NCI-H82 treated with DMSO at 0.1 percent for 48 hours (cell line): ENCODE results near the gene FKBP14.
"Not testable (repeated sequence)": the region's sequence is repeated elsewhere in the genome, so short reads cannot be mapped to it uniquely, and the experiment has no call there.

Experiments
- DNase-seq: peaks from one replicate; lab custom pipeline; 2025; ENCODE audit not compliant: unreplicated experiment; lab: John Stamatoyannopoulos, UW

FKBP14 gene, protein sequence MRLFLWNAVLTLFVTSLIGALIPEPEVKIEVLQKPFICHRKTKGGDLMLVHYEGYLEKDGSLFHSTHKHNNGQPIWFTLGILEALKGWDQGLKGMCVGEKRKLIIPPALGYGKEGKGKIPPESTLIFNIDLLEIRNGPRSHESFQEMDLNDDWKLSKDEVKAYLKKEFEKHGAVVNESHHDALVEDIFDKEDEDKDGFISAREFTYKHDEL

DNA sequence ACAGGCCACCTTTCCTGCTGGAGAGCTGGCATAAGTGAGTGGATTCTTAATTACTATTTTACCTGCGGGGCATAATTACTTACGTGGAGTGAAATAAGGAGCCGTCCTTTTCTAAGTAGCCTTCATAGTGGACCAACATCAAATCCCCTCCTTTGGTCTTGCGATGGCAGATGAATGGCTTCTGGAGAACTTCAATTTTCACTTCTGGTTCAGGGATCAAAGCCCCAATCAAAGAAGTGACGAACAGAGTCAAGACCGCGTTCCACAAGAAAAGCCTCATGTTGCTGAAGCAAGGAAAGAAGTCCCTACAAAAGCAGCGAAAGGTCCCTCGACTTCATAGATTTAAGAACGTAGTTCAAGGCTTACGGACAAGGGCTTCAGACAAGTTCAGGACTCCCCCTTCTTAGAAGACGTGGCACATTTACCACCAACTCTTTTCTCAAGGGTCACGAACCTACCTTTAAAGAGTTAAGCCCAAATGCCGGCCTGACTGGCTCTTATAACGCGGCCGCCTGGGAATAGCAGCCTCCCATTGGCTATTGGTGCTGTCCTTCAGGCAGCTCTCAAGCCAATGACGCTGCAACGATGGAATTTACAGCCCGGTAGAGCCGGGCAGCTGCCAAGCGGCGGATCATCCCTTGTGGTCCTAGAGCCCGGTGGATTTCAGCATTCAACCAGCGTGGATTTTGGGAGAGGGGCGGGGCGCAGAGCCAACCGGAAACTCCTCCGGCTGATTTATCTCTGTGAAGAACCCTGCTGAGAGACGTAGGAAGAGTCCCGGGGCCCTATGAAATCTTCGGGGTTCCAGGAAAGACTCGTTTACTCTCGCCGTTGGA lies at the start of gene FKBP14:
FKBP14 (minus strand) TSS at position 474 of the 836 bp plus-strand sequence; CDS start at position 280, 194 bp downstream.
- DNase-seq, result peak; percentile 98

DNA sequence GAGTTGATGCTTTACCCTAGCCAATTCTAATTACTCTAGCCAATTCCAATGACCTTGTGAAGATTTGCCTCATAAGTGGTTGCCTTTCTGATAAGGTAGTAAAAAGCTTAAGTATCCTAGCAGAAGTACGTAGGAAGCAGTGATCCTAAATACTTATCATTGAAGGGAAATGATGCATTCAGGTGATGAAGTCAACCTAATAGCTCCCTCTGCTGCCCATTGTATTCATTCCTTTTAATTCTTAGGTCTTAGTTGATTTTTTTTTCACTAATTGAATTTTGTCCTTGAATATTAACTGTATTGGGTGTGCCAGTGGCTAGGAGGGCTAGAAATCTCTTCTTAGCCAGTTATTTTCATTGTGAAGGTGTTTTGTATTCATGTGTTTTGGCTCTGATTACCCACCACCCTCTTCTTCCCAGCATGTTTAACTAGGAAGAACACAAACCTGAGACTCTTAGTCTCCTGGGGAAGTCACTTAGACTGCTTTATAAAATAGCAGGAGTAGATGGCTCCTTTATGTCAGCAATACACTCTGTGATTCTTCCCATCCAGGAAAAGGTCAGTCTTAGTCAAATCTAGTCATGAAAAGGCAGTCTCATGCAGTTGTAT lies 48.0 kb upstream of the FKBP14 start:
- DNase-seq, result peak; percentile 50

DNA sequence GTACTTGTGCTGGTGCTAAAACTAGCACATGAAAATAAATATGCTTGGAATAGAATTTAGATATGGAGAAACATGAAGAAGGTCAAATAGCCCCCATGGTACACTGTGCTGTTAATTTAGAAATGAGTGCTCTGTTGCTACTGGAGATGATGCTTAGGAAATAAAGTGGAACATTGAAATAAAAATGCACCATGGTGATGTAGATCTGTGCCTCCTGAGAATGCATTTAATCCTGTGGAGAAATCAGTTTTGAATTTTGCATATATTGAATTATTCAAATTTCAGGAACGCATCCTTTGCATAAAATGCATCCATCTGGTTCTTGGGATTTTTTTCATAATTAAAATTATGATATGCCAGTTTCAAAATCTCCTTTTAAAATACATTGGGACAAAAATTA lies 46.2 kb upstream of the FKBP14 start:
- no peak for DNase-seq

DNA sequence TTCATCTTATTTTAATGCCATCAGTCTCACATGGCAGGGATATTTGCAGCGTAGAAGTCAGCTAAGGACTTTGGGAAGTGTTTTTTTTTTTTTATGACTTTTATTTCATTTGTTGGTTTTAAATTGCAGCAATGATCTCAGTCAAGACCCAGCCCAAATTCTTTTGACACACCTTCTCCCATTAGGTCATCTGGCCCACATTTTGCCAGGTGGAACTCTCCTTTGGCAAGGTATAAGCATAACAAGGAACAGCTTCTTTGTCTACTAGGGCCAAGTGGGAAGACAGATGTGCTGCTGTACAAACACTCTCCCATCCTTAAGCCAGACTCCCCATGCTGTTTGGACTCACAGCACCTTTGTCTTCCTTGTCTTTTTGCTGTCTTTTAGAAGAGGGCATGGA lies 43.5 kb upstream of the FKBP14 start:
- no peak for DNase-seq

DNA sequence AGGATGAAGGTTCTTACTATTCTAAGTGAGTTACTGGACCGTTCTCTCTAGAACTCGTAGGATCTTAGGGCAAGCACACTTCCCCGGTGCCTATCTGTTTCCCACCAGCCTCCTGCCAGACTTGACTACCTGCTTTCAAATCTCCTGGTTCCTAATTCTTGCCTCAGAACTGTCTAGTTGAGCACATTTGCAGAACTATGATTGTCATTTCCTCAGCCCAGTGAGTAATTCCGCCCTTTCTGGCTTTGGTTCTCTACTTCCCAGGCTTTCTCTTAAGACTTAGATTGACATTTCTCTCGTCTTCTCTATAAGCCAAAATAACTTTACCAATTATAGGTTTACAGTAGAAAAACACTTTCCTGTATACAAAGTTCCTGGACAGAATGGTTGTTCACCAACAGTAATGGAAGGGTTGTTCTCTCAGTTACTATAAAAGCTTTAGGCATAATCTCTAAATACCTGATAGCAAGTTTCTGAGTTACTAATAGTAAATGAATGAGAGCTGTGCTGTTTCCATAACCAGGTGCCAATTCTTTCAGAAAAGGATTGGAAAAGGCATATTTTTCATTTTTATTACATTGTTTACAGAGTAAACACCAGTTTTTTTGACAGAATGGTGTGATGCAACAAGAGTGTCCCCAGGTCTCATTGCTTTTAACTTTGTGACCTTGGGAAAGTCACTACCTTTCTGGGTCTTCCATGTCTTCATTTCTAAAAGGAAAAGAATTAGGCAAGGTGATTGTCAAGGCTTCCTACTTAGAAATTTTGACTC lies 42.8 kb upstream of the FKBP14 start:
- DNase-seq, result no peak

DNA sequence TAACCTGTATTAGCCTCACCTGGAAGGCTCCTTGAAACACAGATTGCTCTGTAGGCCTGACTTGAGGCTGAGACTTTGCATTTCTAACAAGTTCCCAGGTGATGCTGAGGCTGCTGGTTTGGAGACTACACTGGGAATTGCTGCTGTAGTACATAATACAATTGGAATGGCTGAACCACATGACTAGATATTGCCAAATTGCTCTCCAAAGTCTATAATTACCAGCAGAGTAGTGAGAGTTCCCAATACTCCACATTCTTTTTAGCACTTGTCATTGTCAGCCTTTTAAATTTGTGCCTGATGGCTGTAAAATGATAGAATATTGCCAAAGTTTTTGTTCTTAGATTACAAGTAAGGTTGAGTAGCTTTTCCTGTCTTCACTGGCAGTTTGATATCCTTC lies 41.6 kb upstream of the FKBP14 start:
- no peak for DNase-seq

DNA sequence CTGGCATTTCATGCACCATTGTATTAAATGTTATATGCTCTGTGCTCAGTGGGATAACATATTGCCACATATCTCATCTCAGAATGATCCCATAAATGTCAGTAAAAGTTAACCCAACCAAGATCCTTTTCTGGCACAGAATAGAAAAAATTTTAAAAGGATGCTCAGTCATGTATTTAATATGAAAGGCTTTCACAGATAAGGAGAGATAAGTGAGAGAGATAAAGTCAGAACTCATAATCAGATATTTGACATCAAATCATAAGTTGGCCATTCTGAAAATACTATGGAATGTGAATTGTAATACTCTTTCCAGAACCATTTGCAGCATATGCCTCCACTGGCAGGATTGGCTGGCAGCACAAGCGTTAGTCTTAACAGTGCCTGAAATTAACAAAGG lies 40.2 kb upstream of the FKBP14 start:
- DNase-seq, result no peak

DNA sequence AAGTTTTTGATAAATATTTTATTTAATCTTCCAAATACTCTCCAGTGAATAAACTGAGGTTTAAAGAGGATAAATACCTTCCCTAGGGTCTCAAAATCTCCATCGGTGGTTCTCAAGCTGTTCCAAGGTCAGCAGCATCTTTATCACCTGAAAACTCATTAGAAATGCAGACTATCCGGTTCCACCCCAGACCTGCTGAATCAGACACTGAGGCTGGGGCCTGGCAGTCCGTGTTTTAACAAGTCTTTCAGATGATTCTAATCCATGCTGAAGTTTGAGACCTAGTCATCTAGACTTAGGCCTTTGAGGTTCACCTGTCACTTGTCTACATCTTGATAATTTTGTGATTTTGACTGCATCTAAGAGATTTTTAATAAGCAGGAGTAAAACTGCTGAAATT lies 39.2 kb upstream of the FKBP14 start:
- DNase-seq, result no peak

DNA sequence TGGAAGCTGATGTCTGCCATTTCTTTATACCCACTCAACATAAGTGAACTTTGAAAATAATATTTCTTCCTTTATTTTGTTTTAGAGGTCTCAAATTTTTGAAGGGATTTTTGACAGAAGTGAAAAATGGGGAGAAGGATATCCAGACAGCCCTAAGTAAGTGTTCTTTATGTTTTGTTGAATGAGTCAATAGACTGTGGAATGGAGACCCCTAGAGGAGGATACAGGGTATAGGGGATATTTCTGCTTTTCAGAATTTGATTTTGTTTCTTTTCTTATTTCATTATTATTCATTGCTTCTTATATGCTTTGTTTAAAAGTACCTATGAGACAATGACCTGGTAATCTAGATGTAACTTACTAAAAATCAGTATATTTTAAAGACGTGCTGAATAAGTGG lies 36.1 kb upstream of the FKBP14 start:
- peak; percentile 12 for DNase-seq

DNA sequence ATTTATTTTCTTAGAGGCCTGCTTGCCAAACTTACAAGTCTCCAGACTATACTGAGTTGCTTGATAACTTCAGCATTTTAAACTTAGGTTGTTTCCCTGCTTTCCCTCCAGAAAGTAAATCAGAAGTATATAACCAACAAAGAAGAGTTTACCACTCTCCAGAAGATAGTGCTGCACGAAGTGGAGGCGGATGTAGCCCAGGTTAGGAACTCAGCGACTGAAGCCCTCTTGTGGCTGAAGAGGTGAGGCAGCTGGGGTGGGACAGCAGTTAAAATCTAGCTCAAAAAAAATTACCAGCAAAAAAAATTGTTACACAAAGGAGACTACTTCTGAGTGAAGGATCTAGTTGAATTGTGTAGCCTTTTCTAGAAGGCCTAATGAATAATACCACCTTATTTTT lies 35.3 kb upstream of the FKBP14 start:
- not testable (repeated sequence) for DNase-seq

DNA sequence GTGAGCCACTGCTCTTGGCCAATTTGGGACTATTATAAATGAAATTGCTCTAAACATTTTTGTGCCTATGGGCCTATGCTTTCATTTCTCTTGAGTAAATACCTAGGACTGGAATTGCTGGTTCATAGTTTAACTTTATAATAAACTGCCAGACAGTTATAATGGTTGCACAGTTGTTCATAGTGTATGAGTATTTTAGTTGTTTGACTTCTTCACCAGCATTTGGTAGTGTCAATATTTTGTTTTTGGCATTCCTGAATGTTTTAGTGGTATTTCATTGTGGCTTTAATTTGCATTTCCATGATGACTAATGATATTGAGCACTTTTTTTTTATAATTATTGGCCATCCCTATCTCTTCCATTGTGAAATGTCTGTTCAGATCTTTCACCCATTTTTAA lies 31.2 kb upstream of the FKBP14 start:
- DNase-seq, result no peak

DNA sequence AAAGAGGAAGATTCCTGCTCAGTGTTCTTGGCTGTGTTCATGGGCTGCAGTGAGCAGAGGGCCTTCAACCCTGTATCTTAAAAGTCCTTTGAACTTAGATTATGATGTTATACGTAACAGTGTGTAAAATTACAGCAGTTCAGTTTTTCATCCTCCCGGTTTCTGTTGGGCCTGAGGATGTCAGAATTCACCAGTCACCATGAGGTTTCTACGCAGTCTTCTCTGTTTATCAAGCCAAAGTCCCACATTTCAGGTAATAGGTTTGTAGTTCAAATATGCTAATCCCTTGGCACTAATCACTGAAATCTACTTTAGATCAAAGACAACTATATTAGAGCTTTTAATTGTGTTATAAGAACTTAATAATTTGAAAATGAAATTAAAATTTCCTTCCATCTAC lies 26.6 kb upstream of the FKBP14 start:
- DNase-seq, result no peak

DNA sequence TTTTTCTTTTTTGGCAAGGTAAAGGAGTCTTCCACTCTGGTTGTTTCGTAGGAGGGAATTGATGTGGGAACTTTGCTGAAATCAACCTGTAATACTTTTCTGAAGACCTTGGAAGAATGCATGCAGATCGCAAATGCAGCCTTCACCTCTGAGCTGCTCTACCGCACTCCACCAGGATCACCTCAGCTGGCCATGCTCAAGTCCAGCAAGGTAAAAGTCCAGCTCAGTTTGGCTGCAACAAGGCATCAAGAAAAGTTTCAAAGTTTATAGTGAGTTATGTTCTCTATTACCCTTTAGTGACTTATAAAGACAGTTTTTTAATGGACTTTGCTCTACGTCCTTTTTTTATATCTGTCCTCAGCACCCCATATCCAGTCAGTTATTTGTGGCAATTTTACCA lies 22.7 kb upstream of the FKBP14 start:
- no peak for DNase-seq

DNA sequence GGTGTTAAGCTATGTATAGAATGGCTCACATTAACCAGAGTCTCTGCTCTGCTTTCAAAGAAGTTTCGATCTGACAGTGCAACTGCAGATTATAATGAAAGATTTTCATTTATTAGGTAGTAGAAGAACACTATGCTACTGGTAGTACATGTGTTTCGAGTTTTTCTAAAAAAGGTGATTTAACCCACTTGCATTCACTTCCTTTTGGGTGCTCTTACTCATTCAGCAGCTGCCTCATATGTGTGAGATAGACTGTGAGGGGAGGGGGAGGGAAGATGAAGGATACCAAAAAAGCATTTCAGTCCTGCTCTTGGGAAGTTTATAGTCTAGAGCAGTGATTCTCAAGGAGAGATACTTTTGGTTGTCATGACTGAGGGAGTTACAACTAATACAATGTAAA lies 22.1 kb upstream of the FKBP14 start:
- DNase-seq, result no peak

DNA sequence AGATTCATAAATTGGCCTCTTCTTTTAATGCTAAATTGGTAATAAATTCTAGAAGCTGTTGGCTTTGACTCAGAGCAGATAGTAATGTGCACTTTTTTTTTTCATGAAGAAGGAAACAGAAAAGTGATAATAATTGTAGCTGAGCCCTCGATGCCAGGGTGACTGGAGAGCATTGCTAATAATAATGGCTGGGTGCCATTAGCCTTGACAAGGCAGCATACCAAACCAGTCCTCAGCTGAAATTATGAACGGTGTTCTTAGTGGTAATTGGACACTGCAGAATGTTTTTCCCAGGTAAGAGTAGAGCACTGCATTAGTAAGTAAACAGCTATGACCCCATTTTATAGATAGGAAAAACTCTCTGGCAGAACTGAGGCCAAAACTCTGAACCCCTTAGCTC lies 20.6 kb upstream of the FKBP14 start:
- DNase-seq, result no peak

DNA sequence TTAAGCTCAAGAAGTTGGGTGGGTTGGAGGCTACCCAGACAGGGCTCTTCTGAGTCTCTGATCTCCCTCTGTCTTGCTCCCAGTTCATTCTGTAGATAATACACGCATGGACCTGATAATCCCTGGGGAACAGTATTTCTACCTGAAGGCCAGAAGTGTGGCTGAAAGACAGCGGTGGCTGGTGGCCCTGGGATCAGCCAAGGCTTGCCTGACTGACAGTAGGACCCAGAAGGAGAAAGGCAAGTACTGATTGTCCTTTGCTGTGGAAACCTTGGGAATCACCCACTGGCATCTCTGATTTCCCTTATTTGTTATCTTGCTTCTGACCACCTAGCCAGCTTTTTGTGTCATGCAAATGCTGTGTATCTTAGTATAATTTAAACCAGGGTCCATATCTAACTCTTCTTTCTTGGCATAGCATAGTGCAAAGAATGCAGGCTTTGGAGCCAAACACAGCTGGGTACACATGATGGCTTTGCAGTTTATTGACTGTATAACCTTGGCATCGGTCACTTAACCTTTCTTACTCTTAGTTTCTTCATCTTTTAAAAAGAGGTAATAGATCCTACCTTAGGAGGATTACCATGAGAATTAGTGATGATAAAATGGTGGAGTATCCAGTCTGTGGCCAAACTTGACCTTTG lies 19.7 kb upstream of the FKBP14 start:
- no peak for DNase-seq

DNA sequence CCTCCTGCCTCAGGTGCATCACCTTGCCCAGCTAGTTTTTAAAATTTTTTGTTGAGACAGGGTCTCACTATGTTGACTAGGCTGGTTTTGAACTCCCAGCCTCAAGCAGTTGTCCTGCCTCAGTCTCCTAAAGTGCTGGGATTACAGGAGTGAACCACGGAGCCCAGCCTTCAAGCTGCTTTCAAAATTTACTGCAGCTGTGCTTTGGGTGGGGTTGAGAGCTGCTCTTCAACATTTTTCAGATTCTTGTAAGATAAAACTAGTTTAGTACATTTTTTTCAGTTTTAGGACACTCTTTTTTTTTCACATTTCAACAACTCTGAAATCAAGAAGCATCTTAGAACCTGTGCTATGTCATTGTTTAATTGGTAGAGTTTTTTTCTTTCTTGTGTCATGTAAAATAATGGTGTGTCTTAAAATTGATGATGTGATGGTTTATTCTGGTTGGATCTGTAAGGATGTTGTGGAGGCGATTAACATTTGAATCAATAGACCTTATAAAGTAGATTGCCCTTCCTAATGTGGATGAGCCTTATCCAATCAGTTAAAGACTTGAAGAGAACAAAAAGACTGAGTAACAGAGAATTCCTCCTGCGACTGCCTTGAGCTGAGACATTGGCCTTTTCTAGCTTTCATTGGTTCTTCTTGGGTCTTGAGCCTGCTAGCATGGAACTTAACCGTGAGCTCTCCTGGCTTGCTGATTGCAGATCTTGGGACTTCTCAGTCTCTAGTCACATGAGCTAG lies 15.2 kb upstream of the FKBP14 start:
- no peak for DNase-seq

DNA sequence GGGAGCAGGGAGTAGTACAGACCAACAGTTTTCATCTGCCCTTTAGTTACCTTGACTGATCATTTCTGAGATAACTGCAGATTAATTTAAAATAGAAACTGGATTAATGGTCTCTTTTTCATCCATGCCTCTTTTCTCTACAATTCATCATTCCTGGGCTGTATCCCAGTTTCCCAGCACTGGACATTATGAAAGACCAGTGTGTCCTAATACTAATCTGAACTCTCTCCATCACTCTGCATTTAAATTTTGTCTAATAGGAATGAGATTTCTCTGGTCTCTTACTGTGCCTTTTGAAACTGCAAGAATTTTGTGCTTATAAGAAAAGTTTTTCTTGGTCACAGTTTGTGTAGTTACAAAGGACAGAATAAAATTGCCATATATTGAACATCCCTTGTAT lies 14.4 kb upstream of the FKBP14 start:
- no peak for DNase-seq

DNA sequence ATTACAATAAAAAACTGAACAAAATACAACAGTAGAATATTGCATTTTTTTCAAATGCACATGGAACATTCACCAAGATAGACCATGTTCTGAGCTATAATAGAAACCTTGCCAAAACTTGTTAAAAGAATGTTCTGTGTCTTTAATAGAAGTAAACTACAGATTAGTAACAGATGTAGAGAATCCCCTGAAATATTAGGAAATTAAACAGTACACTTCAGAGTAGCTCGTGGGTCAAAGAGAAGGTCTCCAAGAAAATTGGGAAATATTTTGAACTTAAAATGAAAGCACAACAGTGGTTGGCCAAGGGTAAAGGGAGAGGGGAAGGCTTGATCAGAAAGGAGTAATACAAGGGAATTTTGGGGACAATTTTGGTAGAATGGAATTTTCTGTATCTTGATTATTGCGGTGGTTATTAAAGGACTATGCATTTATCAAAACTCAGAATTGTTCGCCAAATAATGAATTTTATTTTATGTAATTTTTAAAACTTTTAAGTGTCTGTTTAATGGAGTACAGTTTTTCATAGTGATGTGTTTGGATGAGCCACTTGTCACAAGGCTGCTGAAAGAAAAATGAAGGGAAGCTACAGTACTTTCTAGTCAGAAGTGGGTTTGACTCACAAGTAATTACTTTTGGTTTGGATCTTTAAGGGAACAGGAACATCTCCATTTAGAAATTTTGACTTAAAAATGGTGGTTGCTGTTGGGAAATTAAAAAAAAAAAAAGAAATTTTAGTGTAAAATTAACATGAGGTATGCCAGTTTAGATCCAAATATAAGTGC lies 11.9 kb upstream of the FKBP14 start:
- DNase-seq, result no peak

DNA sequence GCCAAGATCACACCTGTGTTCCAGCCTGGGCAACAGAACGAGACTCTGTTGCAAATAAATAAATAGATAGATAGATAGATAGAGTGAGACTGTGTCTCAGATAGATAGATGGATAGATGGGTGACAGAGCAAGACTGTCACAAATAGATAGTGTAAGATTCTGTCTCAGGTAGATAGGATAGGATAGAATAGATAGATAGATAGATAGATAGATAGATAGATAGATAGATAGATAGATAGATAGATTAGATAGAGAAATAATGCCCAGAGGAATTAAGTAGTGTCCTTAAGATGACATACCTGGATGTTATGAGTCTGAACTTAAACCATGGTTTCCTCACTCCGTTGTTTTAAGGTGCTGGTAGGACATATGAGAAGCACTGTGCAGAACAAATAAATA lies 9.7 kb upstream of the FKBP14 start:
- DNase-seq, result no peak
